ENCODE results near the gene PDE7B. TPM values are rescaled to one million over a fixed set of nuclear protein-coding genes. Genes with fewer than 3 reads are reported as not detected.

The PDE7B gene
- total RNA-seq, 4 donors from 2014 or later = 12.9 to 22.5 (median 16.4) TPM

GRCh38 chr6:136060759-136061158, 209.3 kb downstream of the PDE7B start:
- TF ChIP-seq CTCF (IDR thresholded peaks at IDR 0.05) (no peak), EP300 (IDR thresholded peaks at IDR 0.05) (no peak)
- H3K4me1 ChIP-seq = peaks cover 0 to 35% (median 5%) of the 10 kb centered on the region in 4 donors
- no peak overlapping the region for H3K27ac ChIP-seq
- no peaks in the 10 kb centered on the region for H3K9me3 ChIP-seq
- no peak overlapping the region for H3K4me3 ChIP-seq
- no peaks in the 10 kb centered on the region for H3K27me3 ChIP-seq
- DNase-seq (ENCODE audit: low spot score in 2 of 2) = no peak
- no peaks in the 10 kb centered on the region for H3K36me3 ChIP-seq

DNA sequence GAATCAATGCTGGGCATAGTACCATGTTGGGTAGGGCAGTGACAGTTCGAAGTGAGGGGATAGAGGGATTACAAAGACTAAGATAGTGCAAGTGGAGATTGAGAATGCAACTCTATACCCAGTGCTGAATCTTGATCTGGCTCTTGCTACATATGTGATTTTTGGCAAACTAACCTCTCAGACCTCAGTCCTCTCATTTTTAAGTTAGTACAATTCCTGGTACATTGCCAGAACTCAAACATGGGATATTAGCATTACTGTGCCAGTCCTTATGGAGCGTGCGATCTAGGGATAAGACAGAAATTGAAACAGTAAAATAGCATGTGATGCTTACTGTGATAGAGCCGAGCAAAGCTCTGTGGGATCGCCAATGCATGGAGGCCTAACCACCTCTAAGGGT, 210.2 kb downstream of the PDE7B start:
- Histone ChIP-seq H3K27me3 (no peaks in the 10 kb centered on the region), H3K27ac (no peak overlapping the region), H3K36me3 (no peaks in the 10 kb centered on the region), H3K4me1 (peaks cover 0 to 35% (median 5%) of the 10 kb centered on the region in 4 donors), H3K4me3 (no peak overlapping the region), H3K9me3 (no peaks in the 10 kb centered on the region)
- TF ChIP-seq CTCF (IDR thresholded peaks at IDR 0.05) (no peak), EP300 (IDR thresholded peaks at IDR 0.05) (no peak), POLR2A (IDR thresholded peaks at IDR 0.05) (no peak)
- WGBS, 2 donors = 94% methylated on average over 5 of the region's 5 CpGs
- DNase-seq (ENCODE audit: low spot score in 2 of 2) = no peak

- Histone ChIP-seq H3K27me3 (no peaks in the 10 kb centered on the region), H3K9me3 (no peaks in the 10 kb centered on the region), H3K4me3 (no peak overlapping the region), H3K36me3 (no peaks in the 10 kb centered on the region), H3K4me1 (peaks cover 0 to 35% (median 5%) of the 10 kb centered on the region in 4 donors), H3K27ac (no peak overlapping the region)
- TF ChIP-seq EP300 (IDR thresholded peaks at IDR 0.05) (no peak), CTCF (IDR thresholded peaks at IDR 0.05) (no peak), POLR2A (IDR thresholded peaks at IDR 0.05) (no peak)
- DNase-seq (ENCODE audit: low spot score in 2 of 2) = no peak
- 74 to 81% methylated on average over 3 of the region's 3 CpGs for WGBS, 2 donors
These were observed 211.6 kb downstream of the PDE7B start for GRCh38 chr6:136063096-136063495.

DNA sequence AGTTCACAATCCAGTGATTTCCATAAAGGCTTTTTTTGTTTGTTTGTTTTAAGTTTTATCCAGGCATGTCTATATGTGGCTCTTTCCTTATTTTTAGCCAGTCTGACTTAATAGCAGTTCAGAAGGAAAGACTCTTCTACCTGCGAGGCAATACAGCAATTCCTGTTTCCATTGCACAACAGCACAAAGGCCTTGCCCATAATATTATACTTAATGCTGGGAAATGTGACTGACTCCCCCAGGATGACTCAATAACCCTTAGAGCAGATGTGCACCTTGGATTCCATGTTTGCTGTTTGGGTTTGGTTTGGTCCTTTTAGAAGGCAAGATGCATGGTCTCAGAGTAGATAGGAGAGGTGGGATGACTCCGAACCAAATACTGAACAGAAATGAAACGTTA, 214.5 kb downstream of the PDE7B start:
- no peak for TF ChIP-seq CTCF (IDR thresholded peaks at IDR 0.05)
- peak in 1 of 2 donors; percentile 25 for TF ChIP-seq EP300 (IDR thresholded peaks at IDR 0.05)
- no peak for DNase-seq (ENCODE audit: low spot score in 2 of 2)
- no peaks in the 10 kb centered on the region for H3K36me3 ChIP-seq
- peaks cover 0 to 15% (median 0%) of the 10 kb centered on the region in 4 donors for H3K4me1 ChIP-seq
- no peaks in the 10 kb centered on the region for H3K27me3 ChIP-seq
- no peak overlapping the region for H3K27ac ChIP-seq
- no peak overlapping the region for H3K4me3 ChIP-seq
- WGBS, 2 donors = 66 to 76% methylated on average over 3 of the region's 3 CpGs
- no peaks in the 10 kb centered on the region for H3K9me3 ChIP-seq

- DNase-seq (ENCODE audit: low spot score in 2 of 2) = no peak
- WGBS, 2 donors = 58 to 68% methylated on average over 10 of the region's 10 CpGs
- Histone ChIP-seq H3K36me3 (peaks cover 0 to 5% (median 0%) of the 10 kb centered on the region in 3 donors), H3K27ac (peak overlapping the region in 1 of 4 donors; percentile 27), H3K4me1 (peaks cover 0 to 7% (median 0%) of the 10 kb centered on the region in 4 donors), H3K9me3 (no peaks in the 10 kb centered on the region), H3K27me3 (no peaks in the 10 kb centered on the region), H3K4me3 (no peak overlapping the region)
- TF ChIP-seq POLR2A (IDR thresholded peaks at IDR 0.05) (no peak), EP300 (IDR thresholded peaks at IDR 0.05) (peak in 1 of 2 donors; percentile 69)
These were observed 216.3 kb downstream of the PDE7B start for GRCh38 chr6:136067731-136068341.

Data from tibial nerve (tissue), 4 donors.